Astrocyte of the cerebellum (primary cell): ENCODE data around the gene EXTL1.

Experiments used
- DNase-seq: peaks from one replicate; pipeline ENCODE4 v3.0.0-alpha.2; 2011; ENCODE audit warnings: low read depth
- H3K4me3 ChIP-seq: 2 replicates; pipeline ENCODE4 v1.5.1; 2011; ENCODE audit warnings: mild to moderate bottlenecking, low read depth, low read length, moderate library complexity
- CTCF ChIP-seq: IDR thresholded peaks from 2 replicates; pipeline ENCODE4 v1.5.1; 2012; ENCODE audit warnings: low read length, low read depth, moderate library complexity, mild to moderate bottlenecking; ENCODE audit errors: missing control alignments
- in situ Hi-C: cut with HindIII; loops from 2 replicates; pipeline ENCODE4 v1.10.0; 2017; ENCODE audit warnings: low sequenced_read_pairs

Gene EXTL1

DNA sequence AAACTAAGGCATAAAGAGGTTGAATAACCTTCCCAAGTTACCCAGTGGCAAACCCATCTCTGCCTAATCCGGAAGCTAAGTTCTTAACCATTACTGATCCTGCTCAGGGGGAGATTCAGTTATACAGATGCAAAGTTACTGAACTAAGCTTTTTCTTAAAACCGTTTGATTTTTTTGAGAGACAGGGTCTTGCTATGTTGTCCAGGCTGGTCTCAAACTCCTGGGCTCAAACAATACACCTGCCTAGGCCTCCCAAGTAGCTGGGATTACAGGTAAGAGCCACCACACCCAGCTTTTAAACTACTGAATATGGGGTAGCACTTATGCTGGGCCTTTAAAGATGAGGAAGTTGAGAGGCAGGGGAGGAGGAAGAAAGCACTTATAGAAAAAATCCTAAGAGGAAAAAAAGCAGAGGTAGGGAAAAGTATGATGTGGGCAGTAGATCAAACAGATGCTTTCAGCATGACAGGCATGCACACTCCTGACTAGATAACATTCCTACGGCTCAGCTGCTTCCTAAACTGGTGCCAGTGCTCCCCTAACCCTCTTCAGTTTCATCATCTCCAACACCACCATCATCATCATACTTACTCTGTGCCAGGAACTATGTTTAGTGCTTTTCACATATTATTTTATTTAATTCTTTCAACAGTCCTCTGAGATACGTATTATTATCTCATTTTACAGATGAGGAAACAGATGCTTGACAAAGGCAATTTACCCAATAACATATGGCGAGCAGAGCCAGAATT is 29.5 kb upstream of the EXTL1 start:
- TF ChIP-seq CTCF: no peak
- in situ Hi-C loops: no loop called here
- no peak overlapping the region for H3K4me3 ChIP-seq
- no peak for DNase-seq

DNA sequence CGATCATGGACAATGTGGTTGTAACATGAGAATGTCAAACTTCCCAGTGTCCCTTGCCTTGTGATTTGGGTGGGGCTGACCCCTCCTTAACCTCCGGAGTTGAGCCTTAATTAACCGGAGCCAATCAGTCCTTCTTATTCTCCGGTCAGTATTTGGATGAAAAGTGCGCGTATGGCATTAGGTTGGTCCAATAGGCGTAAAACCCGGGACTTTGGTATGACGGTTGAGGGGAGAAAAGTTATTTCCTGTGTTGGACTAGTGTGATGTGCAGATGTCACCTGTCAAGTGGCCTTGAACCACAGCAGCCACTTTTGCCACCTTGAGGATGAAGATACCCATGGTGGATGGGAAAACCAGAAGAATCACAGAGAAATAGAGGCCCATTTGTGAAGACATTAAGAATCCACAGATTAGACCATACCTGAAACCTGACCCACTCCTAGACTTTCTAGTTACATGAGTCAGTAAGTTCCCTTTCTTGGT is 28.8 kb upstream of the EXTL1 start:
- no peak for DNase-seq
- no peak overlapping the region for H3K4me3 ChIP-seq
- TF ChIP-seq CTCF: no peak
- in situ Hi-C loops: no loop called here

DNA sequence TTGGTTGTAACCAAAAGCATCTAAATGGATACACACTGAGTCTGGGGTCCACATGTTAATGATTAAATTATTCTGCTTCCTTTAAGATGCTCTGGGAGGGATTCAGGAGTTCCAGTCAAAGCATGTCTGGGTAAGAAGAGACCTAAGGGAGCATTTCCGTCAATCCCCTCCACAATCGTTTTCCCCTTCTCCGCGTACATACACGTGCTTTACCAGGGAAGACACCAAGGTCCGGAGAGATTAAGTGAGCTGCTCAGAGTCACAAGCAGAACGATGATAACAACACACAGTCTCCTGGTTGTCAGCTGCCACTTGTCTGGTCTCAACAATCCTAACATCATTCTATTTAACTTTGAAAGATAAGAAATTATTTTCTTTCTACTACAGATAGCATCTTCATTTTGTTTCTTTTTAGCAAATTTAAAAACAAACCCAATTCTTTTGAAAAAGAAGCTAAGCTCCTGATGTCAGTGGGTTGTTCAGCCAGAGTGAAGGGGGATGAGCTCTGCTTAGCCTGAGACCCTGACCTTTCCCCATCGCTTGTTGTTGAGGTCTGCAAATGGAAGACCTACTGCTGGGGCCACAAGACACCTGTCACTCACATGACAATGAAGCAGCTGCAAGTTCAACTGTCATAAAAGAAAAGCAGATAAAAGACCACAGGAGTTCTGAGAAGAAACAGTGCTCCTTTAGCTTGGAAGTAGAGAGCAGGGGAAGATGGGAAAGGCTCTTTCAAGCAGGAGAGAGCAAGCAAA is 28.2 kb upstream of the EXTL1 start:
- no peak for TF ChIP-seq CTCF
- in situ Hi-C loops: no loop called here
- DNase-seq: no peak
- H3K4me3 ChIP-seq: no peak overlapping the region

- H3K4me3 ChIP-seq: no peak overlapping the region
- no peak for DNase-seq
- no peak for TF ChIP-seq CTCF
- in situ Hi-C loops: loop anchor here (5.0 kb wide), 2 partner anchors 97 to 162 kb away; no protein-coding TSS in a partner anchor
Measured at GRCh38 chr1:25994402-25995150, 27.0 kb upstream of the EXTL1 start.

GRCh38 chr1:25996966-25997827 is 24.4 kb upstream of the EXTL1 start:
- TF ChIP-seq CTCF: no peak
- no peak for DNase-seq
- in situ Hi-C loops: loop anchor here (5.0 kb wide), 2 partner anchors 100 to 165 kb away; no protein-coding TSS in a partner anchor
- H3K4me3 ChIP-seq: peak overlapping the region; percentile 61
